HL-60 (cell line): Measurements from ENCODE around the gene RERE.

ENCODE experiments used
- CTCF ChIP-seq: IDR thresholded peaks from one replicate; pipeline ENCODE4 v1.5.1; 2011; ENCODE audit warnings: low read length, control low read depth, inconsistent platforms; ENCODE audit not compliant: insufficient read depth
- POLR2AphosphoS5 ChIP-seq: IDR thresholded peaks from 2 replicates; pipeline ENCODE4 v1.6.1; 2012; ENCODE audit warnings: low read depth

DNA sequence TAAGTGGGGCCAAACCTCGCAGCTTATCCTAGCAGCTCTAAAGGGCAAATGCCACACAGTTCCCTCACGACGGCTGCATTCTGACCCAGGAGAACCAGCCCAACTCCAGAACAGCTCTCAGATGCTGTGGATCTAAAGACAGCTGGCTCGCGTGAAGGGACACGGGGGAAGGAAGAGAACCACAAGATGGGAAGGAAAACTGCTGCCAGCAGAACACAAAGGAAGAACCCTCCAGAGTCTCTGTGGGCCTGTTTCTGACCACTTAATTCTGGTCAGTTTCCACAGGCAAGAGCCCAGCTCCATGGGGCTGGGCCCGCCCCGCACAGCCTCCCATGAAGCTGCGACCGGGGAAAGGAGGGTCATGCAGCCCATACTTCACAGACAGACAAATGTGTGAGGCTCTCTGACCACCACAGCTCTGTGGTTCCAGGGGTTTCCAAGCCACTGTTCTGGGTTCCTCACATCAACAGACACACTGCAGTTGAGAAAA, 438.4 kb downstream of the RERE start:
- TF ChIP-seq CTCF = no peak
- no peak for TF ChIP-seq POLR2AphosphoS5
